ENCODE measurements around the gene TRIM67.

Gene TRIM67

GRCh38 chr1:231201979-231202633 lies 40.2 kb downstream of the TRIM67 start (continued):
- no peak for TF ChIP-seq ZNF488 (tag by site-specific recombination; IDR thresholded peaks at IDR 0.05)

DNA sequence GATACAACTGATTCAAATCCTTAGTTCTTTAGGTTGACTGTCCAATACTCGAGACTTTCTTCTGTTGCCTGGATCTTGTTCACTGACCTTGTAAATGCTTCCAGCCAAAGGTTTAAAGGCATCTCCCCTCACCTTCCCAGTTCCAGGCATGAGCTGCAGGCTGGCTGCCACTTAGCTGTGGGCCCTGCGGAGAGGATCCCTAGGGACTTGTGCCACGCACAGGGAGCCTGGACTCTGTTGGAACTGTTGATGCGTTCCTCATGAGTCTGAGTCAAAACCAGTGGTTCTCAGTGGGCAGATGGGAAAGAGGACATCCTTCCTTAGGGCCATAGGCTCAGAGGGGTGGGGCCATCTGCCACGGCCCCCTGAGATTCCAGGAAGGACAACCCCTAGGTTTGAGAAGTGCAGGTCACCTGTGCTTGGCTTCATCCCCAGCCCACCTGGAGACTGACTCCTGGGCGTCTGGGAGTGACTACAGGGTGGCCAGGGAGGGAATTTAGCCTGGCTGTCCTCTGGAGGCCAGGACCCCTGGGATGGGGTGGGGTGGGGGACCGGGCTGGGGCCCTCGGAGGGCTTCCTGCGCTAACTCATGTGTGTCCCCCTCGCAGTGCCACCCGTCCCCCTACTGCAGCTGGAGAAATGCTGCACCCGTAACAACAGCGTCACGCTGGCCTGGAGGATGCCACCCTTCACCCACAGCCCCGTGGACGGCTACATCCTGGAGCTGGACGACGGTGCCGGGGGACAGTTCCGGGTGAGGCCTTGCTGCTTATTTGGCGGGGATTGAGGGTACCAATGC lies 41.6 kb downstream of the TRIM67 start:
- ChIA-PET CTCF (interaction anchor here (0.7 kb wide), 1 partner anchor 133 kb away, joined by 8 read pairs; no protein-coding TSS in a partner anchor), POLR2A (interaction anchor here (0.5 kb wide), 1 partner anchor 335 kb away, joined by 3 read pairs; no protein-coding TSS in a partner anchor)
- Histone ChIP-seq H3K4me1 (ENCODE audit: control insufficient read depth, insufficient read depth, low read length) (no peaks in the 10 kb centered on the region), H3K9me3 (ENCODE audit: control insufficient read depth, insufficient read depth, low read depth, low read length) (no peaks in the 10 kb centered on the region), H3K4me3 (ENCODE audit: low read depth, low read length) (no peak overlapping the region), H3K36me3 (ENCODE audit: control insufficient read depth in 2 of 2, insufficient read depth in 1 of 2, low read length in 2 of 2) (no peaks in the 10 kb centered on the region), H3K27ac (ENCODE audit: extremely low read depth, low read depth, low read length) (no peak overlapping the region)
- TF ChIP-seq ZNF600 (tag by site-specific recombination; IDR thresholded peaks at IDR 0.05): no peak
- TF ChIP-seq ZIC2 (tag by site-specific recombination; IDR thresholded peaks at IDR 0.05): peak; percentile 37; the same call in 1 of the 2 replicates
- no peak for TF ChIP-seq BCL6B (tag by site-specific recombination; IDR thresholded peaks at IDR 0.05)
- TF ChIP-seq ZNF488 (tag by site-specific recombination; IDR thresholded peaks at IDR 0.05): no peak

DNA sequence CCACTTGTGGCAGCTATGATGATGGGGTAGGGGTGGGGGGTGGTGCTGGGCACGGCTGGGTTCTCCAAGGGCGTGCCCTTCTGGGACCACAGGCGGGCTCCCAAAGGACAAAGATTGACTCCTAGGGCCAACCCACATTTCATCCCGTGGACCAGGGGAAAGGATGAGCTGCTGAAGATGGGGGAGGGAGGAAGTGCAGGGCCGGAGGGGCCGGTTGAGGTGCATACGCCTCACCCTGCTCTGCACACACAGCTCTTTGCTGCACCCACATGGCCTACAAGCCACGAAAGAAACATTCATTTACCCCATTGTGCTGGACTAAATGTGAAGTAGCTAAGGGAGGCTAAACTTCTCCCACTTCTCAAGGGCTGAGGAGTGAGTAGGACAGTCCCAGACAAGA lies 45.0 kb downstream of the TRIM67 start:
- no peaks in the 10 kb centered on the region for H3K4me1 ChIP-seq (ENCODE audit: control insufficient read depth, insufficient read depth, low read length)
- no peaks in the 10 kb centered on the region for H3K9me3 ChIP-seq (ENCODE audit: control insufficient read depth, insufficient read depth, low read depth, low read length)
- no peak overlapping the region for H3K4me3 ChIP-seq (ENCODE audit: low read depth, low read length)
- TF ChIP-seq MEIS1 (CRISPR knock-in tag; IDR thresholded peaks at IDR 0.05; ENCODE audit: borderline replicate concordance) (no peak), ZNF362 (tag by site-specific recombination; IDR thresholded peaks at IDR 0.05) (no peak), ELK4 (IDR thresholded peaks at IDR 0.05; ENCODE audit: borderline replicate concordance, low read depth, low read length) (no peak), ZNF660 (tag by site-specific recombination; IDR thresholded peaks at IDR 0.05) (no peak), ZNF140 (tag by site-specific recombination; IDR thresholded peaks at IDR 0.05) (no peak), BCL11A (tag by site-specific recombination; IDR thresholded peaks at IDR 0.05; ENCODE audit: low read depth) (no peak), ZNF202 (tag by site-specific recombination; IDR thresholded peaks at IDR 0.05; ENCODE audit: borderline replicate concordance) (no peak), ZNF426 (tag by site-specific recombination; IDR thresholded peaks at IDR 0.05) (no peak), HOXA7 (CRISPR knock-in tag; IDR thresholded peaks at IDR 0.05; ENCODE audit: borderline replicate concordance) (no peak), YY2 (tag by site-specific recombination; IDR thresholded peaks at IDR 0.05) (no peak), ZNF626 (tag by site-specific recombination; IDR thresholded peaks at IDR 0.05) (no peak), ZNF10 (tag by site-specific recombination; IDR thresholded peaks at IDR 0.05) (no peak), OSR2 (tag by site-specific recombination; IDR thresholded peaks at IDR 0.05) (no peak), SCRT1 (tag by site-specific recombination; IDR thresholded peaks at IDR 0.05; ENCODE audit: borderline replicate concordance) (no peak)
- TF ChIP-seq, protein P1, sequence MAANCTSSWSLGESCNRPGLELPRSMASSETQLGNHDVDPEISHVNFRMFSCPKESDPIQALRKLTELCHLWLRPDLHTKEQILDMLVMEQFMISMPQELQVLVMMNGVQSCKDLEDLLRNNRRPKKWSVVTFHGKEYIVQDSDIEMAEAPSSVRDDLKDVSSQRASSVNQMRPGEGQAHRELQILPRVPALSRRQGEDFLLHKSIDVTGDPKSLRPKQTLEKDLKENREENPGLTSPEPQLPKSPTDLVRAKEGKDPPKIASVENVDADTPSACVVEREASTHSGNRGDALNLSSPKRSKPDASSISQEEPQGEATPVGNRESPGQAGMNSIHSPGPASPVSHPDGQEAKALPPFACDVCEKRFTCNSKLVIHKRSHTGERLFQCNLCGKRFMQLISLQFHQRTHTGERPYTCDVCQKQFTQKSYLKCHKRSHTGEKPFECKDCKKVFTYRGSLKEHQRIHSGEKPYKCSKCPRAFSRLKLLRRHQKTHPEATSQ (tag by site-specific recombination; IDR thresholded peaks at IDR 0.05): no peak
- TF ChIP-seq, protein P2, sequence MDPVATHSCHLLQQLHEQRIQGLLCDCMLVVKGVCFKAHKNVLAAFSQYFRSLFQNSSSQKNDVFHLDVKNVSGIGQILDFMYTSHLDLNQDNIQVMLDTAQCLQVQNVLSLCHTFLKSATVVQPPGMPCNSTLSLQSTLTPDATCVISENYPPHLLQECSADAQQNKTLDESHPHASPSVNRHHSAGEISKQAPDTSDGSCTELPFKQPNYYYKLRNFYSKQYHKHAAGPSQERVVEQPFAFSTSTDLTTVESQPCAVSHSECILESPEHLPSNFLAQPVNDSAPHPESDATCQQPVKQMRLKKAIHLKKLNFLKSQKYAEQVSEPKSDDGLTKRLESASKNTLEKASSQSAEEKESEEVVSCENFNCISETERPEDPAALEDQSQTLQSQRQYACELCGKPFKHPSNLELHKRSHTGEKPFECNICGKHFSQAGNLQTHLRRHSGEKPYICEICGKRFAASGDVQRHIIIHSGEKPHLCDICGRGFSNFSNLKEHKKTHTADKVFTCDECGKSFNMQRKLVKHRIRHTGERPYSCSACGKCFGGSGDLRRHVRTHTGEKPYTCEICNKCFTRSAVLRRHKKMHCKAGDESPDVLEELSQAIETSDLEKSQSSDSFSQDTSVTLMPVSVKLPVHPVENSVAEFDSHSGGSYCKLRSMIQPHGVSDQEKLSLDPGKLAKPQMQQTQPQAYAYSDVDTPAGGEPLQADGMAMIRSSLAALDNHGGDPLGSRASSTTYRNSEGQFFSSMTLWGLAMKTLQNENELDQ (tag by site-specific recombination; IDR thresholded peaks at IDR 0.05; ENCODE audit: low read depth): no peak
- H3K36me3 ChIP-seq (ENCODE audit: control insufficient read depth in 2 of 2, insufficient read depth in 1 of 2, low read length in 2 of 2): no peaks in the 10 kb centered on the region
- no peak overlapping the region for H3K27ac ChIP-seq (ENCODE audit: extremely low read depth, low read depth, low read length)
- POLR2A ChIA-PET: no interaction called here
- CTCF ChIA-PET: interaction anchor here (0.7 to 3.4 kb wide), 6 partner anchors 16 to 465 kb away, joined by 3 to 15 read pairs (median 5); no protein-coding TSS in a partner anchor
